ENCODE measurements around the gene C16orf89.

GRCh38 chr16:5022521-5022920, 43.2 kb downstream of the C16orf89 start:
- TF ChIP-seq POLR2A (IDR thresholded peaks at IDR 0.05), result no peak
- no peak for TF ChIP-seq CTCF (IDR thresholded peaks at IDR 0.05)
